NCI-H2196 treated with DMSO at 0.1 percent for 48 hours (cell line): ENCODE results near the gene MINDY4.

Source experiments
- DNase-seq: peaks from one replicate; lab custom pipeline; 2025; ENCODE audit not compliant: unreplicated experiment; lab: John Stamatoyannopoulos, UW

Gene MINDY4

GRCh38 chr7:30850426-30850825 lies 79.2 kb downstream of the MINDY4 start:
- no peak for DNase-seq

- DNase-seq = no peak
Measured at GRCh38 chr7:30851651-30852307, 80.6 kb downstream of the MINDY4 start.

GRCh38 chr7:30852308-30852684 lies 81.1 kb downstream of the MINDY4 start:
- no peak for DNase-seq

GRCh38 chr7:30852744-30853288 lies 81.6 kb downstream of the MINDY4 start:
- DNase-seq = no peak

- DNase-seq = no peak
Measured at GRCh38 chr7:30853576-30853975, 82.4 kb downstream of the MINDY4 start.

- DNase-seq = no peak
Measured at GRCh38 chr7:30855936-30856335, 84.7 kb downstream of the MINDY4 start.

GRCh38 chr7:30858576-30858975 lies 87.4 kb downstream of the MINDY4 start:
- DNase-seq = no peak

- DNase-seq = no peak
Measured at GRCh38 chr7:30859202-30859939, 88.2 kb downstream of the MINDY4 start.

GRCh38 chr7:30859940-30860496 lies 88.8 kb downstream of the MINDY4 start:
- DNase-seq = no peak

- DNase-seq = no peak
Measured at GRCh38 chr7:30861612-30862011, 90.4 kb downstream of the MINDY4 start.

GRCh38 chr7:30862995-30863705 lies 91.9 kb downstream of the MINDY4 start:
- DNase-seq = no peak

- no peak for DNase-seq
Measured at GRCh38 chr7:30863706-30864035, 92.5 kb downstream of the MINDY4 start.

GRCh38 chr7:30864101-30864500 lies 92.9 kb downstream of the MINDY4 start:
- no peak for DNase-seq

GRCh38 chr7:30865076-30865475 lies 93.9 kb downstream of the MINDY4 start:
- DNase-seq = no peak

GRCh38 chr7:30865821-30866220 lies 94.6 kb downstream of the MINDY4 start:
- no peak for DNase-seq

- no peak for DNase-seq
Measured at GRCh38 chr7:30866939-30867338, 95.7 kb downstream of the MINDY4 start.

GRCh38 chr7:30867483-30867882 lies 96.3 kb downstream of the MINDY4 start:
- DNase-seq = no peak

- no peak for DNase-seq
Measured at GRCh38 chr7:30869794-30870611, 98.8 kb downstream of the MINDY4 start.

GRCh38 chr7:30870821-30871518 lies 99.8 kb downstream of the MINDY4 start:
- DNase-seq = no peak

GRCh38 chr7:30871655-30872054 lies 100.4 kb downstream of the MINDY4 start:
- no peak for DNase-seq
